ENCODE results near the gene ZNF569. TPM values are rescaled to one million over a fixed set of nuclear protein-coding genes. Genes with fewer than 3 reads are reported as not detected.
"Not testable (repeated sequence)": the region's sequence is repeated elsewhere in the genome, so short reads cannot be mapped to it uniquely, and the experiment has no call there.

Gene ZNF569
- total RNA-seq, 1 donor from 2014 or later = 5.0 TPM

- DNase-seq (ENCODE audit: low read depth) = no peak
Measured at GRCh38 chr19:37413313-37414084, 53.7 kb downstream of the ZNF569 start.

DNA sequence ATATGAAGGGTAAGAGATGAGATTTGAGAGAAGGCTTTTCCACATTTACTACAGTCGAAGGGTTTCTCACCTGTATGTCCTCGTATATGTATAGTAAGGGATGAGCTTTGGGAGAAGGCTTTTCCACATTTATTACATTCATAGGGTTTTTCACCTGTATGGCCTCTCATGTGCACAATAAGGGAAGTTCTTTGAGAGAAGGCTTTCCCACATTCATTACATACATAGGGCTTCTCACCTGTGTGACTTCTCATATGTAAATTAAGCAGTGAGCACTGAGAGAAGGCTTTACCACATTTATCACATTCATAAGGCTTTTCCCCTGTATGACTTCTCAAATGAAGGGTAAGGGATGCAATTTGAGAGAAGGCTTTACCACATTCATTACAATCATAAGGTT is 54.5 kb downstream of the ZNF569 start:
- no peaks in the 10 kb centered on the region for H3K36me3 ChIP-seq (ENCODE audit: control insufficient read depth, insufficient read depth, low read length)
- no peak overlapping the region for H3K4me3 ChIP-seq (ENCODE audit: low read depth, low read length)
- DNase-seq (ENCODE audit: low read depth) = no peak
- no peaks in the 10 kb centered on the region for H3K27me3 ChIP-seq (ENCODE audit: control insufficient read depth, insufficient read depth, low read length)
- TF ChIP-seq, protein P1, sequence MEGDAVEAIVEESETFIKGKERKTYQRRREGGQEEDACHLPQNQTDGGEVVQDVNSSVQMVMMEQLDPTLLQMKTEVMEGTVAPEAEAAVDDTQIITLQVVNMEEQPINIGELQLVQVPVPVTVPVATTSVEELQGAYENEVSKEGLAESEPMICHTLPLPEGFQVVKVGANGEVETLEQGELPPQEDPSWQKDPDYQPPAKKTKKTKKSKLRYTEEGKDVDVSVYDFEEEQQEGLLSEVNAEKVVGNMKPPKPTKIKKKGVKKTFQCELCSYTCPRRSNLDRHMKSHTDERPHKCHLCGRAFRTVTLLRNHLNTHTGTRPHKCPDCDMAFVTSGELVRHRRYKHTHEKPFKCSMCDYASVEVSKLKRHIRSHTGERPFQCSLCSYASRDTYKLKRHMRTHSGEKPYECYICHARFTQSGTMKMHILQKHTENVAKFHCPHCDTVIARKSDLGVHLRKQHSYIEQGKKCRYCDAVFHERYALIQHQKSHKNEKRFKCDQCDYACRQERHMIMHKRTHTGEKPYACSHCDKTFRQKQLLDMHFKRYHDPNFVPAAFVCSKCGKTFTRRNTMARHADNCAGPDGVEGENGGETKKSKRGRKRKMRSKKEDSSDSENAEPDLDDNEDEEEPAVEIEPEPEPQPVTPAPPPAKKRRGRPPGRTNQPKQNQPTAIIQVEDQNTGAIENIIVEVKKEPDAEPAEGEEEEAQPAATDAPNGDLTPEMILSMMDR (IDR thresholded peaks at IDR 0.05; ENCODE audit: insufficient read depth, low read length, poor library complexity, severe bottlenecking) = no peak

More at GRCh38 chr19:37413313-37414084, 53.7 kb downstream of the ZNF569 start:
- Histone ChIP-seq H3K36me3 (ENCODE audit: control insufficient read depth, insufficient read depth, low read length) (no peaks in the 10 kb centered on the region), H3K27me3 (ENCODE audit: control insufficient read depth, insufficient read depth, low read length) (no peaks in the 10 kb centered on the region), H3K4me3 (ENCODE audit: low read depth, low read length) (no peak overlapping the region)
- TF ChIP-seq, protein P1 (IDR thresholded peaks at IDR 0.05; ENCODE audit: insufficient read depth, low read length, poor library complexity, severe bottlenecking) = no peak

- H3K4me3 ChIP-seq (ENCODE audit: low read depth, low read length) = not testable (repeated sequence)
Measured at GRCh38 chr19:37406140-37406846, 61.0 kb downstream of the ZNF569 start.

DNA sequence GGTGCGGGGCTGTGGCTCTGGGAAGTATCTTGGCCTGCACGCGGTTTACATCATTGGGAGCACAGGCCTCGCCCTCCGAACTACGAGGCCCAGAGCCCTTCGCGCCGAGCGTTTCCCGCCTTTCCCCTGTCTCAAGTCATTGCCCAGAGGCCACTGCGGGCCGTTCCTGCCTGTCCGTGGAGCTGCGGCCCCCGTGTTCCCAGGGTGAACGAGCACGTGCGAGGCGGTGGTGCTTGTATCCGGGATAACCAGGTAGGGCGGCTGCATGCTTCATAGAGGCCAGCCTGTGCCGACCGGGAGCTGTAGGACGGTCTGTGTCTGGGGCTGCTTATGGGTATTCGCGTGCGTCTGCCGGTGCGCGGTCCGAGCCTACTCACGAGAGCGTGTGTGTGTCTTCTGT is 63.8 kb downstream of the ZNF569 start:
- TF ChIP-seq, protein P1 (IDR thresholded peaks at IDR 0.05; ENCODE audit: insufficient read depth, low read length, poor library complexity, severe bottlenecking) = no peak

More at GRCh38 chr19:37406140-37406846, 61.0 kb downstream of the ZNF569 start:
- DNase-seq (ENCODE audit: low read depth); H3K36me3 ChIP-seq (ENCODE audit: control insufficient read depth, insufficient read depth, low read length); H3K27me3 ChIP-seq (ENCODE audit: control insufficient read depth, insufficient read depth, low read length): not testable (repeated sequence)

GRCh38 chr19:37401078-37401477 is 66.2 kb downstream of the ZNF569 start:
- TF ChIP-seq, protein P1 (IDR thresholded peaks at IDR 0.05; ENCODE audit: insufficient read depth, low read length, poor library complexity, severe bottlenecking) = no peak
- no peaks in the 10 kb centered on the region for H3K27me3 ChIP-seq (ENCODE audit: control insufficient read depth, insufficient read depth, low read length)
- DNase-seq (ENCODE audit: low read depth) = no peak
- H3K36me3 ChIP-seq (ENCODE audit: control insufficient read depth, insufficient read depth, low read length) = no peaks in the 10 kb centered on the region
- no peak overlapping the region for H3K4me3 ChIP-seq (ENCODE audit: low read depth, low read length)

More for the DNA sequence above, 63.8 kb downstream of the ZNF569 start:
- Histone ChIP-seq H3K27me3 (ENCODE audit: control insufficient read depth, insufficient read depth, low read length) (no peaks in the 10 kb centered on the region), H3K4me3 (ENCODE audit: low read depth, low read length) (no peak overlapping the region), H3K36me3 (ENCODE audit: control insufficient read depth, insufficient read depth, low read length) (no peaks in the 10 kb centered on the region)
- DNase-seq (ENCODE audit: low read depth) = no peak

GRCh38 chr19:37391399-37391798 is 75.8 kb downstream of the ZNF569 start:
- DNase-seq (ENCODE audit: low read depth); H3K4me3 ChIP-seq (ENCODE audit: low read depth, low read length); H3K36me3 ChIP-seq (ENCODE audit: control insufficient read depth, insufficient read depth, low read length); H3K27me3 ChIP-seq (ENCODE audit: control insufficient read depth, insufficient read depth, low read length): not testable (repeated sequence)
